Colonic mucosa (tissue), 4 donors: Measurements from ENCODE around the gene DNM3. TPM values are rescaled to one million over a fixed set of nuclear protein-coding genes. Genes with fewer than 3 reads are reported as not detected.

Experiments
- DNase-seq: peaks from one replicate; pipeline ENCODE4 v3.0.0-alpha.2; 2020
- H3K27ac ChIP-seq: fragments of 200-600 bp; one replicate; pipeline ENCODE4 v1.8.0; 2021
- H3K27me3 ChIP-seq: fragments of 200-600 bp; one replicate; pipeline ENCODE4 v1.8.0; 2021
- H3K36me3 ChIP-seq: fragments of 200-600 bp; one replicate; pipeline ENCODE4 v1.8.0; 2021
- H3K4me1 ChIP-seq: fragments of 200-600 bp; one replicate; pipeline ENCODE4 v1.8.0; 2021; ENCODE audit warnings: mild to moderate bottlenecking
- H3K4me3 ChIP-seq: fragments of 200-600 bp; one replicate; pipeline ENCODE4 v1.8.0; 2021
- H3K9ac ChIP-seq, 2 donors: one replicate each; pipeline ENCODE4 v1.7.0; 2013; ENCODE audit warnings: control low read depth in 2 of 2, low read depth in 2 of 2, low read length in 2 of 2
- H3K9me3 ChIP-seq: fragments of 200-600 bp; one replicate; pipeline ENCODE4 v1.8.0; 2021
- intact Hi-C: fragments of 100-400 bp; cut with DNase I; formaldehyde crosslinking; loops from one replicate; pipeline ENCODE4 v1.14.1; 2022
- total RNA-seq, 2 donors: library from RNA; stranded (reverse); fragmentation: NEBNext Ultra II Directional in 1 of 2; extraction: Animal tissue kit (Norgen Biotek cat#: 25700) in 1 of 2; gene quantifications; one replicate each; pipeline ENCODE4 v1.2.1, GENCODE V29; 2021
- TF ChIP-seq, protein P1 (sequence below): fragments of 200-600 bp; IDR thresholded peaks from one replicate; pipeline ENCODE4 v1.8.0; 2022; ENCODE audit warnings: antibody characterized with exemption, mild to moderate bottlenecking
- donor health status: healthy.
- donor health status: DM: no; HTN: no; CAD: no.
- donor health status: DM: no; HTN: no; CAD: no.

Gene DNM3
- total RNA-seq, 2 donors from 2014 or later, result 1.7 to 2.6 TPM

DNA sequence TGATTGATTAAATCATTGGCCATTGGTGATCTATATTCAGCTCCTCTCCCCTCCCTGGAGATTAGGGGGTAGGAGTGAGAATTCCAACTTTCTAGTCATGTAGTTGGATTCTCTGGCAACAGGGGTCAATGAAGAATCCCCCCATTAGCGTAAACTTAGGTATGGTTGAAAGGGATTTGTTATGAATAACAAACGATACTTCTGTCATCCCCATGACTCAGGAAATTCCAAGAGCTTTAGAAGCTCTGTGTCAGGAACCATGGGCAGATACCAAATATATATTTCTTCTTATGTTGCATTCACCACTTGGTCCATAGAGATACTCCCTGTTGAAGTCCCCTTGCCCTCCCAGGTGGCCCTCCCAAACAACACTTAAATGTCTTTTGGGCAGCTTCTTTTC, 124.5 kb downstream of the DNM3 start:
- H3K27ac ChIP-seq, result no peak overlapping the region

DNA sequence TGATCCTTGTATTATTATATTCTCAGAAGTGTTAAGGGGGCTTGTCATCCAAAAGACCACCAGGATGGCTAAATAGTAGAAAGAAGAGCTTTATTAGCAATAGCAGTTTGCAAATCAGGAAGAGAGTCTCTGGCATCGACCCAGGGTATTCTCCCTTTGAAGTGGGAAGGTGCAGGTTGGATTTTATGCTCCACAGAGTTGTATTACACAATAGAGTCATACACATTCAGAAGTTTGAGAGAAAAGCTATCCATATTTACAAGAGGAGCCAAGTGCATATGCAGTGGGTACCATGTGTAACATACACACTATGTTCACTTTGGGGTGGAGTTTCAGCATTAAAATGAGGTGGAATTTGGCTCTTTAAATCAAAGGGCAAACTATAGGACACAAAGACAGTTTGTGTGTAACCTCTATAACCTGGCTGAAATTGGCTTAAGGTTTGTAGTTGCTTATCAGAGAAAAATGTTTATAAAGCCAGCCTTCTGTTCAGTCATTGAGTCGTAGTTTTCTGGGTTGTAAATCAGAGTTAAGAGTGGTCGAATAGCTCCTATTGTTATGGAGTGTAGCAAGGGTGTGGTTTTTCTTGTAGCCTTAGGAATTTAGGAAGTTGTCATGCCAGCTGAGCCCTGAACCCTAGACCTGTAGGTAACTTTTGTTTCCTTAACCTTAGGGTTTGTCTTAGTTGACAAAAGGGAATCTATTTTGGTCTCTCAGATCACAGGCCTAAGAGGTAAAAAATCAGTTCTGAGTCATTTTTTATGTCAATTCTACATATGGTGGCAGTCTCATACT, 125.3 kb downstream of the DNM3 start:
- H3K27ac ChIP-seq, result no peak overlapping the region
- intact Hi-C loops, result no loop called here
- no peak for DNase-seq

More for the DNA sequence above, 124.5 kb downstream of the DNM3 start:
- no peak for DNase-seq
- no peaks in the 10 kb centered on the region for H3K9me3 ChIP-seq
- no peak overlapping the region for H3K9ac ChIP-seq
- TF ChIP-seq, protein P1, sequence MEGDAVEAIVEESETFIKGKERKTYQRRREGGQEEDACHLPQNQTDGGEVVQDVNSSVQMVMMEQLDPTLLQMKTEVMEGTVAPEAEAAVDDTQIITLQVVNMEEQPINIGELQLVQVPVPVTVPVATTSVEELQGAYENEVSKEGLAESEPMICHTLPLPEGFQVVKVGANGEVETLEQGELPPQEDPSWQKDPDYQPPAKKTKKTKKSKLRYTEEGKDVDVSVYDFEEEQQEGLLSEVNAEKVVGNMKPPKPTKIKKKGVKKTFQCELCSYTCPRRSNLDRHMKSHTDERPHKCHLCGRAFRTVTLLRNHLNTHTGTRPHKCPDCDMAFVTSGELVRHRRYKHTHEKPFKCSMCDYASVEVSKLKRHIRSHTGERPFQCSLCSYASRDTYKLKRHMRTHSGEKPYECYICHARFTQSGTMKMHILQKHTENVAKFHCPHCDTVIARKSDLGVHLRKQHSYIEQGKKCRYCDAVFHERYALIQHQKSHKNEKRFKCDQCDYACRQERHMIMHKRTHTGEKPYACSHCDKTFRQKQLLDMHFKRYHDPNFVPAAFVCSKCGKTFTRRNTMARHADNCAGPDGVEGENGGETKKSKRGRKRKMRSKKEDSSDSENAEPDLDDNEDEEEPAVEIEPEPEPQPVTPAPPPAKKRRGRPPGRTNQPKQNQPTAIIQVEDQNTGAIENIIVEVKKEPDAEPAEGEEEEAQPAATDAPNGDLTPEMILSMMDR, result no peak
- H3K27me3 ChIP-seq, result no peaks in the 10 kb centered on the region
- no peaks in the 10 kb centered on the region for H3K4me1 ChIP-seq
- no peaks in the 10 kb centered on the region for H3K36me3 ChIP-seq
- no peak overlapping the region for H3K4me3 ChIP-seq
- intact Hi-C loops, result no loop called here

DNA sequence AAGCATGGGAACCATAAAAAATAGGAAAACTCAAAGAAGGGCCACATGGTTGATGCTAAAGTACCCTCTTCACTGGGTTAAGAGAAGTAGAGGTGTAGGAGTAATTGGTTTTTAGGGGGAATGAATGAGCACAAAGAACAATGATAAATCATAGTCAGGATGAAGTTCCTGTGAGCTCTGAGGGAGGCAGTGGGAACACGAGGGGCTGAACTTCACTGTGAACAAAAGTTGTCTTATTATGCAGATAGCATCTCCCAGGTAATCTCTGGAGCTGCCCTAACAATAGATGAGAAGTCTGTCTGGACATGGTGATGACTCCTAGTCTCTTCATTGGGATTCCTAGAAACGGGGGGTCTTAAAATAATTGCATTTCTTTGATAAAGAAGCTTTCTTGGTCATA, 127.9 kb downstream of the DNM3 start:
- intact Hi-C loops, result no loop called here
- Histone ChIP-seq H3K27ac (no peak overlapping the region), H3K9ac (no peak overlapping the region), H3K4me1 (no peaks in the 10 kb centered on the region), H3K4me3 (no peak overlapping the region), H3K36me3 (no peaks in the 10 kb centered on the region), H3K9me3 (no peaks in the 10 kb centered on the region), H3K27me3 (no peaks in the 10 kb centered on the region)
- no peak for DNase-seq
- TF ChIP-seq, protein P1, result no peak

More for the DNA sequence above, 125.3 kb downstream of the DNM3 start:
- TF ChIP-seq, protein P1, result no peak
- no peak overlapping the region for H3K4me3 ChIP-seq
- H3K36me3 ChIP-seq, result no peaks in the 10 kb centered on the region
- H3K27me3 ChIP-seq, result no peaks in the 10 kb centered on the region
- H3K9ac ChIP-seq, result no peak overlapping the region
- H3K9me3 ChIP-seq, result no peaks in the 10 kb centered on the region
- no peaks in the 10 kb centered on the region for H3K4me1 ChIP-seq

DNA sequence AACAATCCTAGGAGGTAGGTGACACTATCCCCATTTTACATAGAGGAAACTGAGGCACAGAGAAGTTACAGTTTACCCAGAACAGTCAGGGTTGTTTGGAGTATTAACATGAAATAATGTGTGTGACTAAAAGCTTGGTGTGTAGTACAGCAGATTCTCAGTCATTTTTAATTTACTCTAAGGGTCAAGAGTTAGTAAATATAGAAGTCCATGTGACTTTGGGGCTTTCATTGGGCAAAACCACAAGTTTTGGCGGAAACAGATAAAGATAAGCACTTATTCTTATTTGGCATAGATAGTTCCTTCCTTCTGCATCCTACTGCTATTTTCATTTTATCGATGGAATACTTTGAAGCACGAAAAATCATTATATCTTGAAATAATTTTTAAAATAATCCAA, 128.5 kb downstream of the DNM3 start:
- Histone ChIP-seq H3K9me3 (no peaks in the 10 kb centered on the region), H3K27me3 (no peaks in the 10 kb centered on the region), H3K4me3 (no peak overlapping the region), H3K9ac (no peak overlapping the region), H3K36me3 (no peaks in the 10 kb centered on the region), H3K4me1 (no peaks in the 10 kb centered on the region), H3K27ac (no peak overlapping the region)
- TF ChIP-seq, protein P1, result no peak
- no peak for DNase-seq
- intact Hi-C loops, result no loop called here

DNA sequence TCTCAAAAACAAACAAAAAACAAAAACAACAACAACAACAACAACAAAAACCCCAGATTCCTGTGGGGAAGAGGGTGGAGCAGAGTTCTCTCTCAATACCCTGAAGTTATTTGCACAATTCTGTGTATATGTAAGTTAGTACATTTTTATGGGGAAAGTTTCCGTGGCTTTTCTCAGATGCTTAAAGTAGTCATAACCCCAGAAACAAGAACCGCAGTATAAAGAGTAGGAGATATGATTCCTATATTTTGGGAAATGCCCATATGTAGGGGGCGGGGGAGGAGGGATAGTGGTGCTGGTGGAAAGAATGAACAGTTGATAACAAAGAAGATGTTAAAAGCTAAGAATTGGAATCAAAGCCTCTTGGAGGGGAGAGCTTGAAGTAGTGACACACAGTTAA, 131.5 kb downstream of the DNM3 start:
- H3K9ac ChIP-seq, result no peak overlapping the region
- no peak for DNase-seq
- intact Hi-C loops, result no loop called here
- no peaks in the 10 kb centered on the region for H3K36me3 ChIP-seq
- no peaks in the 10 kb centered on the region for H3K4me1 ChIP-seq
- no peak overlapping the region for H3K4me3 ChIP-seq
- no peaks in the 10 kb centered on the region for H3K27me3 ChIP-seq
- no peak overlapping the region for H3K27ac ChIP-seq
- no peaks in the 10 kb centered on the region for H3K9me3 ChIP-seq
- TF ChIP-seq, protein P1, result no peak
